Ishikawa (cell line): ENCODE results near the gene HIVEP2.

Experiments used
- CREB1 ChIP-seq: IDR thresholded peaks from 2 replicates; pipeline ENCODE4 v1.6.1; 2012; ENCODE audit warnings: low read depth
- TAF1 ChIP-seq: IDR thresholded peaks from 2 replicates; pipeline ENCODE4 v1.6.1; 2012; ENCODE audit warnings: low read depth, mild to moderate bottlenecking
- TCF12 ChIP-seq: IDR thresholded peaks from 2 replicates; pipeline ENCODE4 v1.6.1; 2012; ENCODE audit warnings: low read depth
- TF ChIP-seq, protein P1 (sequence below): IDR thresholded peaks from 2 replicates; pipeline ENCODE4 v1.6.1; 2012
- TF ChIP-seq, protein P2 (sequence below): IDR thresholded peaks from 2 replicates; pipeline ENCODE4 v1.6.1; 2012

GRCh38 chr6:142942805-142943227 lies 2.2 kb downstream of the HIVEP2 start:
- TF ChIP-seq, protein P1, sequence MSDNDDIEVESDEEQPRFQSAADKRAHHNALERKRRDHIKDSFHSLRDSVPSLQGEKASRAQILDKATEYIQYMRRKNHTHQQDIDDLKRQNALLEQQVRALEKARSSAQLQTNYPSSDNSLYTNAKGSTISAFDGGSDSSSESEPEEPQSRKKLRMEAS, result no peak
- TF ChIP-seq, protein P2, sequence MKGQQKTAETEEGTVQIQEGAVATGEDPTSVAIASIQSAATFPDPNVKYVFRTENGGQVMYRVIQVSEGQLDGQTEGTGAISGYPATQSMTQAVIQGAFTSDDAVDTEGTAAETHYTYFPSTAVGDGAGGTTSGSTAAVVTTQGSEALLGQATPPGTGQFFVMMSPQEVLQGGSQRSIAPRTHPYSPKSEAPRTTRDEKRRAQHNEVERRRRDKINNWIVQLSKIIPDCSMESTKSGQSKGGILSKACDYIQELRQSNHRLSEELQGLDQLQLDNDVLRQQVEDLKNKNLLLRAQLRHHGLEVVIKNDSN, result no peak
- no peak for TF ChIP-seq CREB1
- no peak for TF ChIP-seq TCF12
- no peak for TF ChIP-seq TAF1
